ENCODE results near the gene TRAPPC12. TPM values are rescaled to one million over a fixed set of nuclear protein-coding genes. Genes with fewer than 3 reads are reported as not detected.
A peak's percentile ranks its signal among the peaks of the same experiment; 100 is the strongest.

The TRAPPC12 gene
- total RNA-seq, 4 donors from 2014 or later: 52.2 to 90.7 (median 77.6) TPM

DNA sequence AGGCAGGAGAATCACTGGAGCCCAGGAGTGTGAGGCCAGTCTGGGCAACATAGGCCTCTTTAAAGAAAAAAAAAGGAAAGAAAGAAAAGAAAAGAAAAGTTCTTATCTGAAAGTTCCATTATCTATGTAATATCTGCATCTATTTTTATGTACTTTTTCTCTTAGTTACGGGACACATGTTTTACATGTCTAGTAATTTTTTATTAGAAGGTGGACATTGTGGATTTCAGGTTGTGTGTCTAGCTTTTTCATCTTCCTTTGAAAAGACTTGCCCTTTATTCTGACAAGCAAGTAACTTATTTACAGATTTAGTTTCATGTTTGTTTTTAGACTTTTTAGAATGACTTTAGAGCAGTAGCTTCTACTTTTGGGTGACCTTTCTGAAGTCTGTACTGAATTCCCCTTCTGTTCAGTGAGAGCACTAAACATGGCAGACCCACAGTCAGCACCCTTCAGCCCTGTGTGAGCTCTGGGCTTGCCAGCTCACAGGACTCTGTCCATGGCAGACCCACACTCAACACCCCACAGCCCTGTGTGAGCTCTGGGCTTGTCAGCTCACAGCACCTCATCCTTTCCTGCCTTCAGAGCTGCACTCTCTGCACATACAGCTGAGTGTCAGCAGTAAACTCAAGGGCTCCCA is 17.5 kb downstream of the TRAPPC12 start:
- no peak for ATAC-seq
- WGBS, 2 donors (ENCODE audit: low coverage in 1 of 2): 92 to 100% methylated on average over 1 of the region's 1 CpG
- Histone ChIP-seq H3K4me3 (no peak overlapping the region), H3K36me3 (peaks cover 0 to 82% of the 10 kb centered on the region in 2 donors), H3K27me3 (no peaks in the 10 kb centered on the region), H3K27ac (no peak overlapping the region), H3K9me3 (peaks cover 0 to 19% (median 0%) of the 10 kb centered on the region in 3 donors), H3K4me1 (peaks cover 0 to 13% (median 0%) of the 10 kb centered on the region in 3 donors)
- TF ChIP-seq POLR2A (IDR thresholded peaks at IDR 0.05) (no peak), EP300 (IDR thresholded peaks at IDR 0.05) (no peak), POLR2AphosphoS5 (IDR thresholded peaks at IDR 0.05) (no peak)
- TF ChIP-seq, protein P1, sequence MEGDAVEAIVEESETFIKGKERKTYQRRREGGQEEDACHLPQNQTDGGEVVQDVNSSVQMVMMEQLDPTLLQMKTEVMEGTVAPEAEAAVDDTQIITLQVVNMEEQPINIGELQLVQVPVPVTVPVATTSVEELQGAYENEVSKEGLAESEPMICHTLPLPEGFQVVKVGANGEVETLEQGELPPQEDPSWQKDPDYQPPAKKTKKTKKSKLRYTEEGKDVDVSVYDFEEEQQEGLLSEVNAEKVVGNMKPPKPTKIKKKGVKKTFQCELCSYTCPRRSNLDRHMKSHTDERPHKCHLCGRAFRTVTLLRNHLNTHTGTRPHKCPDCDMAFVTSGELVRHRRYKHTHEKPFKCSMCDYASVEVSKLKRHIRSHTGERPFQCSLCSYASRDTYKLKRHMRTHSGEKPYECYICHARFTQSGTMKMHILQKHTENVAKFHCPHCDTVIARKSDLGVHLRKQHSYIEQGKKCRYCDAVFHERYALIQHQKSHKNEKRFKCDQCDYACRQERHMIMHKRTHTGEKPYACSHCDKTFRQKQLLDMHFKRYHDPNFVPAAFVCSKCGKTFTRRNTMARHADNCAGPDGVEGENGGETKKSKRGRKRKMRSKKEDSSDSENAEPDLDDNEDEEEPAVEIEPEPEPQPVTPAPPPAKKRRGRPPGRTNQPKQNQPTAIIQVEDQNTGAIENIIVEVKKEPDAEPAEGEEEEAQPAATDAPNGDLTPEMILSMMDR (IDR thresholded peaks at IDR 0.05): no peak

DNA sequence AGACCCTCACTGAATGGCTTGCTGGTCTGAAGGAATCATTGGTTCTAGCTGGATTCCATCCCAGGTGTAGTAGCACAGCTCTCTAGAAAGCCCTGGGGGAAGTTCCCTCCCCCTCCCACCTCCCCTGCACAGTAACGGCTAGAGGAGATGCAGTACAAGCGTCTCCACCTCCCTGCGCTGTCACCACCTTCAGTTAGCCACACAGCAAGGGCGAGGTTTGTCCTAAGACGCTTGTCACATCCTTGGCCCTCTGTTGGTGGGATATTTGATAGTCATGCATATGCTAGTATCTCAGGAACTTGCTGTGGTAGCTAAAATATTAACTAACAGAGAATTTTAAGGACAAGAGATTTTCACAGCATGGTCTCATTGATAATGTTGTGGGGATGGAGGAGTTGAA is 19.4 kb downstream of the TRAPPC12 start:
- peaks cover 0 to 20% (median 0%) of the 10 kb centered on the region in 3 donors for H3K4me1 ChIP-seq
- H3K4me3 ChIP-seq: no peak overlapping the region
- no peak for ATAC-seq
- peaks cover 0 to 82% of the 10 kb centered on the region in 2 donors for H3K36me3 ChIP-seq
- no peaks in the 10 kb centered on the region for H3K27me3 ChIP-seq
- peaks cover 0 to 19% (median 0%) of the 10 kb centered on the region in 3 donors for H3K9me3 ChIP-seq
- no peak overlapping the region for H3K27ac ChIP-seq
- no peak for TF ChIP-seq EP300 (IDR thresholded peaks at IDR 0.05)
- 80 to 92% methylated on average over 2 to 5 of the region's 5 CpGs for WGBS, 2 donors (ENCODE audit: low coverage in 1 of 2)

DNA sequence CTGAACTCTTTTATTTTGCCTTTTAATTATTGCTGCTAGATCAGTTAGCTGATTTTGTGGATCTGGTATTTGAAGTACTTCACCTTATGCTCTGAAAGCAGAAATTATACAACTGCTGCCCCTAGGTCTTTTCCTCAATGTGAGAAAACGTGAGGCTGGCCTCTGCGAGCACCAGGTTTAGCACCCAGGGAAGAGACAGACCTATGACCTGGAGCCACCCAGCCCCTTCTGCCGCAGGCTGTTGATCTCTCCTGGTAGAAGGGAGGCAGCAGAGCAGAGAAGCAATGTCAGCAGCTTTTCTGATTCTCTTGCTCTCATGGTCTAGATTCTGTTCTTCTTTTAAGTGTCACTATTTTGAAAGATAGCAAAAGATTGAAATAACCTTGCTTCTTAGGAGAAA is 19.9 kb downstream of the TRAPPC12 start:
- Histone ChIP-seq H3K4me3 (no peak overlapping the region), H3K27ac (no peak overlapping the region), H3K9me3 (peaks cover 0 to 19% (median 0%) of the 10 kb centered on the region in 3 donors), H3K36me3 (peaks cover 0 to 79% of the 10 kb centered on the region in 2 donors), H3K4me1 (peaks cover 0 to 25% (median 0%) of the 10 kb centered on the region in 3 donors), H3K27me3 (no peaks in the 10 kb centered on the region)
- TF ChIP-seq, protein P1 (IDR thresholded peaks at IDR 0.05): no peak
- TF ChIP-seq EP300 (IDR thresholded peaks at IDR 0.05): no peak
- ATAC-seq: no peak
- whole genome bisulfite sequencing, 2 donors (ENCODE audit: low coverage in 1 of 2): 52 to 85% methylated on average over 3 of the region's 3 CpGs

DNA sequence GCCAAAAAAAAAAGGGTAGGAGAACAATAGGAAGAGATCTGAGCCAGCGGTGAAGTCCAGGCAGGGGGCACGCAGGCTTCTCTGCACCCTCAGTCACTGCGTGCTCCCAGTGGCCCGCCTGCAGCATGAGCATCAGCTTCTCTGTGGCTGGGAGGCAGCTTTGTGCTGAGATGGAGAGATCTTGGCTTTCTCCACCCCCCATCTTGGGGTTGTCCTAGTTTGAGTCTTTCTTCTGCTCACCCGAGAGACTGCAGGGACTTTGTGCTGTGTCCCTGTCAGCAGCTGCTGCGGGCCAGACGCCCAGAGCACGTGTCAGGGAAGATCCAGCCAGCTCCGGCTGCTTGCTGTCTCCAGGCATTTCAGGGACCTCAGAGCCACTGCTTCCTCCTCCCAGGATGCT is 20.3 kb downstream of the TRAPPC12 start:
- peaks cover 0 to 30% (median 0%) of the 10 kb centered on the region in 3 donors for H3K4me1 ChIP-seq
- H3K4me3 ChIP-seq: no peak overlapping the region
- H3K27ac ChIP-seq: no peak overlapping the region
- peaks cover 0 to 74% of the 10 kb centered on the region in 2 donors for H3K36me3 ChIP-seq
- H3K9me3 ChIP-seq: peaks cover 0 to 19% (median 0%) of the 10 kb centered on the region in 3 donors
- no peaks in the 10 kb centered on the region for H3K27me3 ChIP-seq
- TF ChIP-seq, protein P1 (IDR thresholded peaks at IDR 0.05): no peak
- TF ChIP-seq POLR2A (IDR thresholded peaks at IDR 0.05): no peak
- 37% methylated on average over 2 of the region's 9 CpGs; no CpG with 5 or more reads in 1 of the 2 donors for WGBS, 2 donors (ENCODE audit: low coverage in 1 of 2)
- ATAC-seq: no peak

DNA sequence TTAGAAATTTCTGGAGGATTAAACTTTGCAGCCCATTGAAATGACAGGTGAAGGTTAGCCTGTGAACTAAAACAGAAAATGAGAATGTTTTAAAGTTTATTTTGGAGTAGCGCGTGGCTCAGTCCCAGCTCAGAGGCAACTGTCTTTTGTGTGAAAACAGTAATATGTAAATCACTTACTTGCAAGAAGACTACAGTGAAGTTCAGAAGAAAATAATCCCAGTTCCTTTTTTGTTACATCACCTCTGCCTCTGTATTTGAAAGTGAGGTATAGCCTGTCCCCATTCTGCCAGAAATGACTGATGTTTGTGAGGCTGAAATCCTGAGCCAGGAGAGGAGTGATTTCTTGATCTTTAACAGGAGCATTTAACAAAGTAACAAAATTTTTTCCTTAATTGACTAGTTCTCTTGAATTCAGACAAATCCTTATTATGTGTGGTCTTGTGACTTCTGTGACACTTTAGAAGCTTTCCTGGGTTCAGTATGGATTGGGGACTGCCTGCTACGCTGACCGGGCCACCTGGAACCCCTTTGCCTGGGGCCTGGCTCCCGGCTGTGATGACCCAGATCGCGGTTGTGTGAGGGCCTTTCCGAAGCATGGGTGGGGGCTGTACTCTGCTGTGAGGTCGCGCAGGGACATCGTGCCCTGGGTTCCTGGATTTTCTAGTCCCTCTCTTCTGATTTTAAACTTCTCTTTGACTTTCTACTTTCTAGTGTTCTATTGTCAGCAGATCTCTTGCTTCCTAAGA is 24.3 kb downstream of the TRAPPC12 start:
- Histone ChIP-seq H3K4me3 (no peak overlapping the region), H3K36me3 (peaks cover 0 to 48% of the 10 kb centered on the region in 2 donors), H3K27me3 (no peaks in the 10 kb centered on the region), H3K27ac (peak overlapping the region in 1 of 4 donors; percentile 11), H3K4me1 (peaks cover 0 to 36% (median 5%) of the 10 kb centered on the region in 3 donors), H3K9me3 (no peaks in the 10 kb centered on the region)
- TF ChIP-seq, protein P1 (IDR thresholded peaks at IDR 0.05): no peak
- TF ChIP-seq EP300 (IDR thresholded peaks at IDR 0.05) (no peak), POLR2A (IDR thresholded peaks at IDR 0.05) (no peak), POLR2AphosphoS5 (IDR thresholded peaks at IDR 0.05) (no peak)
- WGBS, 2 donors (ENCODE audit: low coverage in 1 of 2): 62 to 71% methylated on average over 5 to 8 of the region's 11 CpGs
- no peak for ATAC-seq

Measured in gastroesophageal sphincter (tissue), 4 donors.